HepG2 (cell line): ENCODE data around the gene DYNC2LI1. TPM values are rescaled to one million over a fixed set of nuclear protein-coding genes. Genes with fewer than 3 reads are reported as not detected.

Experiments used
- ATAC-seq: fragments of 200-7000 bp; cut with Tn5 transposase; 3 replicates; pipeline ENCODE4 v1.9.1; 2020; ENCODE audit warnings: mild to moderate bottlenecking, moderate library complexity
- BruUV-seq: library from RNA; stranded (reverse); fragments of 400-500 nt; replicated peaks from 2 replicates; lab custom pipeline; 2021; lab: Mats Ljungman, UMichigan
- CTCF ChIA-PET: fragments of 300-600 bp; formaldehyde crosslinking; extraction: SDS; loops from one replicate; lab custom pipeline; 2021; ENCODE audit warnings: low total read pairs, inconsistent platforms, low intra/inter-chr PET ratio; lab: Yijun Ruan, JAX
- POLR2A ChIA-PET: fragments of 350-600 bp; sonication (Branson Sonifier 250); formaldehyde crosslinking; loops from one replicate; lab custom pipeline; 2020; ENCODE audit warnings: antibody characterized with exemption, inconsistent platforms; lab: Yijun Ruan, JAX
- DNase-seq: peaks from one replicate; pipeline ENCODE4 v3.0.0-alpha.2; 2015; ENCODE audit warnings: low spot score
- FAIRE-seq: peaks from 3 replicates; lab custom pipeline; 2011; peaks lifted over from hg19 to GRCh38; lab: Jason Lieb, UNC
- H2AFZ ChIP-seq: one replicate; pipeline ENCODE4 v1.6.1; 2011; ENCODE audit warnings: low read length, inconsistent platforms
- H3K27ac ChIP-seq: fragments of 300-600 bp; 3 replicates; pipeline ENCODE4 v1.8.0; 2011; ENCODE audit warnings: mixed run types, mild to moderate bottlenecking, mixed read lengths, low read length, inconsistent platforms; ENCODE audit not compliant: insufficient read depth; ENCODE audit errors: extremely low read length
- H3K27me3 ChIP-seq, 2 experiments: fragments of 200-600 bp in 1 of 2; 2 replicates in 1 of 2; 3 replicates in 1 of 2; pipeline versions ENCODE4 v1.6.0 to v1.8.0; 2011; ENCODE audit warnings: low read length in 2 of 2, mild to moderate bottlenecking in 2 of 2, moderate library complexity in 2 of 2, inconsistent platforms in 1 of 2; ENCODE audit not compliant: insufficient read depth in 2 of 2, control insufficient read depth in 1 of 2
- H3K36me3 ChIP-seq, 2 experiments: fragments of 200-600 bp in 1 of 2; replicated peaks in 1 of 2; 2 replicates in 1 of 2; 3 replicates in 1 of 2; pipeline versions ENCODE4 v1.5.1 to v1.8.0; 2011; ENCODE audit warnings: low read length in 2 of 2, inconsistent platforms in 1 of 2; ENCODE audit not compliant: insufficient read depth in 2 of 2, control insufficient read depth in 1 of 2
- H3K4me1 ChIP-seq: 2 replicates; pipeline ENCODE4 v1.5.1; 2012; ENCODE audit warnings: low read length, inconsistent platforms; ENCODE audit not compliant: insufficient read depth
- H3K4me2 ChIP-seq: 2 replicates; pipeline ENCODE4 v1.6.0; 2011; ENCODE audit warnings: low read depth, low read length, inconsistent platforms
- H3K4me3 ChIP-seq, 3 experiments: fragments of 200-600 bp in 1 of 3; sonication (generic), shearing (Covaris generic) in 1 of 3; replicated peaks in 1 of 3; 2 replicates each; pipeline ENCODE4 v1.5.1; 2011 to 2016; ENCODE audit warnings: low read length in 3 of 3, inconsistent platforms in 2 of 3, low read depth in 2 of 3, mild to moderate bottlenecking in 2 of 3, control low read depth in 1 of 3, mixed read lengths in 1 of 3; ENCODE audit not compliant: insufficient read depth in 1 of 3
- H3K79me2 ChIP-seq: one replicate; pipeline ENCODE4 v1.6.1; 2011; ENCODE audit warnings: low read length, inconsistent platforms; ENCODE audit not compliant: insufficient read depth
- H3K9ac ChIP-seq: 2 replicates; pipeline ENCODE4 v1.6.0; 2011; ENCODE audit warnings: mild to moderate bottlenecking, low read depth, low read length, inconsistent platforms; ENCODE audit not compliant: insufficient read depth
- H3K9me3 ChIP-seq: 2 replicates; pipeline ENCODE4 v1.5.1; 2012; ENCODE audit warnings: mild to moderate bottlenecking, low read length
- H4K20me1 ChIP-seq: 2 replicates; pipeline ENCODE4 v1.6.0; 2011; ENCODE audit warnings: inconsistent platforms, mild to moderate bottlenecking, low read length, moderate library complexity; ENCODE audit not compliant: insufficient read depth
- CBX1 ChIP-seq: IDR thresholded peaks from one replicate; pipeline ENCODE4 v1.6.1; 2016; ENCODE audit warnings: antibody characterized with exemption, low read depth
- CEBPZ ChIP-seq: IDR thresholded peaks from 2 replicates; pipeline ENCODE4 v1.6.1; 2012; ENCODE audit warnings: low read length, improper control_type of control experiment
- KLF12 ChIP-seq: sonication (generic); formaldehyde crosslinking; IDR thresholded peaks from 2 replicates; pipeline ENCODE4 v1.4.0; 2020; ENCODE audit warnings: missing genetic modification reagents, borderline replicate concordance
- KLF15 ChIP-seq: sonication (generic); formaldehyde crosslinking; IDR thresholded peaks from 2 replicates; pipeline ENCODE4 v1.8.1; 2023; ENCODE audit warnings: borderline replicate concordance, mild to moderate bottlenecking, inconsistent platforms, missing genetic modification reagents, mixed read lengths
- SRF ChIP-seq: IDR thresholded peaks from 2 replicates; pipeline ENCODE4 v1.6.1; 2011; ENCODE audit warnings: mild to moderate bottlenecking, low read depth, low read length, moderate library complexity
- SRSF4 ChIP-seq: fragments of 200-400 bp; formaldehyde crosslinking; IDR thresholded peaks from one replicate; pipeline ENCODE4 v1.6.1; 2018; ENCODE audit warnings: mild to moderate bottlenecking, low read depth, low read length, moderate library complexity; ENCODE audit not compliant: poor library complexity, severe bottlenecking
- TEAD3 ChIP-seq: optimal IDR thresholded peaks from 2 replicates; pipeline ENCODE3; 2016; ENCODE audit warnings: borderline replicate concordance
- ZBTB34 ChIP-seq: sonication (generic); formaldehyde crosslinking; IDR thresholded peaks from 2 replicates; pipeline ENCODE4 v1.8.0; 2022; ENCODE audit warnings: mild to moderate bottlenecking, missing genetic modification reagents
- ZNF205 ChIP-seq: IDR thresholded peaks from 2 replicates; pipeline ENCODE4 v1.6.1; 2018; ENCODE audit warnings: missing biosample characterization, missing genetic modification reagents
- ZNF451 ChIP-seq: sonication (generic); formaldehyde crosslinking; IDR thresholded peaks from 2 replicates; pipeline ENCODE4 v1.5.0; 2020; ENCODE audit warnings: mild to moderate bottlenecking, missing genetic modification reagents
- ZNF607 ChIP-seq: sonication (generic); formaldehyde crosslinking; IDR thresholded peaks from 2 replicates; pipeline ENCODE4 v1.5.1; 2020; ENCODE audit warnings: missing genetic modification reagents, mild to moderate bottlenecking, borderline replicate concordance
- WGBS: methylation state at CpG from one replicate; pipeline ENCODE4 v1.1.6; 2017; ENCODE audit warnings: low lambda C conversion rate; 5-methylcytosine and 5-hydroxymethylcytosine counted together
- in situ Hi-C: cut with HindIII; loops from 2 replicates; pipeline ENCODE4 v1.10.0; 2017; ENCODE audit warnings: low pct_unique_long_range_greater_than_20kb; ENCODE audit not compliant: extremely low pct_ligation_motif_present
- intact Hi-C: fragments of 100-400 bp; cut with micrococcal nuclease; formaldehyde crosslinking; loops from one replicate; pipeline ENCODE4 v1.10.0; 2022; ENCODE audit not compliant: unreplicated experiment
- polyA plus RNA-seq, 8 experiments: library from polyadenylated mRNA; depleted of rRNA in 3 of 8; stranded (reverse) in 7 of 8; unstranded in 1 of 8; fragments of >200 nt; fragmentation: Illumina TruSeq in 4 of 8; extraction: Trizol in 4 of 8; gene quantifications; 2 replicates each; pipeline versions ENCODE4 v1.2.1 to v1.2.3, GENCODE V29; 2011 to 2016; ENCODE audit warnings: low read depth in 4 of 8, missing spikeins in 1 of 8, mixed read lengths in 1 of 8; ENCODE audit not compliant: insufficient read depth in 1 of 8
- total RNA-seq, 5 experiments: library from RNA; depleted of rRNA; stranded (reverse); fragments of >200 nt; fragmentation: Illumina TruSeq; extraction: Trizol; gene quantifications; 2 replicates each; pipeline ENCODE4 v1.2.3, GENCODE V29; 2016; ENCODE audit warnings: low read depth in 1 of 5

The DYNC2LI1 gene
- total and polyA plus RNA-seq, 2 of the 13 experiments (the other 11 are each of a cell fraction or from before 2014, with no cell fraction given), result 16.9 to 23.2 TPM

GRCh38 chr2:43738257-43738656 lies 35.6 kb upstream of the DYNC2LI1 start:
- 45% methylated on average over 2 of the region's 2 CpGs for WGBS
- no peak for ATAC-seq
- H4K20me1 ChIP-seq, result no peaks in the 10 kb centered on the region
- peaks cover 6% of the 10 kb centered on the region; the same call in 1 of the 2 replicates for H3K4me1 ChIP-seq
- H3K27ac ChIP-seq, result no peak overlapping the region
- no peak overlapping the region for H3K4me2 ChIP-seq
- intact Hi-C loops, result no loop called here
- no peaks in the 10 kb centered on the region for H3K9me3 ChIP-seq
- no peak for FAIRE-seq
- no TSS peak for BruUV-seq
- H3K79me2 ChIP-seq, result no peaks in the 10 kb centered on the region
- ChIA-PET POLR2A (no interaction called here), CTCF (no interaction called here)
- no peak for TF ChIP-seq ZBTB34 (CRISPR knock-in tag)
- no peak for TF ChIP-seq SRF
- TF ChIP-seq ZNF451 (CRISPR knock-in tag), result no peak
- TF ChIP-seq KLF15 (CRISPR knock-in tag), result no peak
- TF ChIP-seq TEAD3 (CRISPR knock-in tag), result no peak
- TF ChIP-seq CBX1, result no peak
- no peak for TF ChIP-seq CEBPZ
- TF ChIP-seq ZNF607 (CRISPR knock-in tag), result no peak
- TF ChIP-seq SRSF4, result no peak
- TF ChIP-seq ZNF205 (CRISPR knock-in tag), result no peak
- no peak for TF ChIP-seq KLF12 (CRISPR knock-in tag)
- H2AFZ ChIP-seq, result no peak overlapping the region
- H3K9ac ChIP-seq, result no peak overlapping the region
- no peaks in the 10 kb centered on the region for H3K27me3 ChIP-seq
- in situ Hi-C loops, result no loop called here
- no peak for DNase-seq
- no peak overlapping the region for H3K4me3 ChIP-seq
- no peaks in the 10 kb centered on the region for H3K36me3 ChIP-seq
